ENCODE measurements around the gene LRRFIP1. TPM values are rescaled to one million over a fixed set of nuclear protein-coding genes. Genes with fewer than 3 reads are reported as not detected.

The LRRFIP1 gene
- polyA plus RNA-seq, 2 of the 4 experiments (the other 2 are of a cell fraction), result 75.6 to 93.0 TPM

DNA sequence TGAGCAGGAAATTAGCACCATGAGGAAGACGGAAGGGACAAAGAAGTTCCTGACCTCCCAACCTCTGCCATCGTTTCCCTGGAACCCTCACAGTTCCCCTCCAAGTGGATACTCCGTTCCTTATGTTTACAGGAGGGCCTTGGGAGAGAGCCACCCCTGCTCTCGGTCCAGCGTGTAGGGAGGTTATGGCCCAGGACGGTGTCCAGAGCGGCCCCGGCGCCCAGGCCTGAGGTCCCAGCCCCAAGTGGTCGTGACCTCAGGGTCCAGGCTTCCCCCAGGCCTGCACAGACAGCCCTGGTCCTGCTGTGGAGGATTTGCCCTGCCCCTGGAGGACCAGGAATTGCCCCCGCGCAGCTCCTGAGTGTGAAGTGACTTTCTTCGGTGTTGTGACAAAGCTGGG, 109.4 kb downstream of the LRRFIP1 start (continued):
- TF ChIP-seq, protein P1, sequence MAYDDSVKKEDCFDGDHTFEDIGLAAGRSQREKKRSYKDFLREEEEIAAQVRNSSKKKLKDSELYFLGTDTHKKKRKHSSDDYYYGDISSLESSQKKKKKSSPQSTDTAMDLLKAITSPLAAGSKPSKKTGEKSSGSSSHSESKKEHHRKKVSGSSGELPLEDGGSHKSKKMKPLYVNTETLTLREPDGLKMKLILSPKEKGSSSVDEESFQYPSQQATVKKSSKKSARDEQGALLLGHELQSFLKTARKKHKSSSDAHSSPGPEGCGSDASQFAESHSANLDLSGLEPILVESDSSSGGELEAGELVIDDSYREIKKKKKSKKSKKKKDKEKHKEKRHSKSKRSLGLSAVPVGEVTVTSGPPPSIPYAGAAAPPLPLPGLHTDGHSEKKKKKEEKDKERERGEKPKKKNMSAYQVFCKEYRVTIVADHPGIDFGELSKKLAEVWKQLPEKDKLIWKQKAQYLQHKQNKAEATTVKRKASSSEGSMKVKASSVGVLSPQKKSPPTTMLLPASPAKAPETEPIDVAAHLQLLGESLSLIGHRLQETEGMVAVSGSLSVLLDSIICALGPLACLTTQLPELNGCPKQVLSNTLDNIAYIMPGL (CRISPR knock-in tag; IDR thresholded peaks at IDR 0.05; ENCODE audit: borderline replicate concordance), result no peak
- no peak for TF ChIP-seq FOXS1 (CRISPR knock-in tag; IDR thresholded peaks at IDR 0.05)
- TF ChIP-seq EP300 (IDR thresholded peaks at IDR 0.05), result no peak

DNA sequence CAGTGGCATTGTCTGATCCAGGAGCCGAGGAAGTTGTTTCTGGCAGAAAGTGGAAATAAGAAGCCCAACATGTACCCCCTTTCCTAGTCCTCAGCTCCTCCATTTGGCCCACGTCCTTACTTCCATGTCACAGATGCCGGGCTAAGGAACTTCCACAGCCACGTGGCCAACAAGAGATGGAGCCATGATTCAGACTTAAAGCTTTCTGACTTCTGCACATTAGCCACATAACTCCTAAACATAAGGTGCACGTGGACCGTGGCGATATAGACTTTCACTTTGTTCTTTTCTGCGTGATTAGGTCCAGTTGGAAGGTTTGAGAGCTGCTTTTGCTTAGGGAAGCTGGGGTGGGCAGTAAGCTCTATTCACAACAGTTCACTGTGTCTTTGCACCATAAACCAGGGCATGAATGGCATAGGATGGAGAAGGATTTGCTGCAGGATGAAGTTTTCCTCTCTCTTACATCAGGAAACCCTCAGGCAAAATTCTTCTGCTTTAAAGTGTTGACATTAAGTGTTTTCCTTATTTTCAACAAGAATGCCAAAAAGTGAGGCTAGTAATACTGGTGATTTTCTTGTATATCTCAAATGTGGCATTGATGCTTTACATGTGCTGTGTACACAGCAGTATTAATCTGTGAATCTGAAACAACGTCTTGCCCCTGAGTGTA, 109.9 kb downstream of the LRRFIP1 start:
- Histone ChIP-seq H3K4me1 (peaks cover 35% of the 10 kb centered on the region), H3K4me2 (no peak overlapping the region), H3K4me3 (no peak overlapping the region), H3K9me3 (no peaks in the 10 kb centered on the region), H3K27ac (no peak overlapping the region)
- FAIRE-seq (no peak), DNase-seq (ENCODE audit: low read depth in 1 of 2, low spot score in 1 of 2) (no peak), ATAC-seq (no peak)
- ChIA-PET CTCF (interaction anchor here (0.7 to 12.5 kb wide), 4 partner anchors 8 to 165 kb away, joined by 3 to 126 read pairs (median 3); no protein-coding TSS in a partner anchor), POLR2A (no interaction called here)
- TF ChIP-seq RARB (CRISPR knock-in tag; IDR thresholded peaks at IDR 0.05), result no peak
- no peak for TF ChIP-seq PHF8 (IDR thresholded peaks at IDR 0.05; ENCODE audit: borderline replicate concordance, low read depth)
- TF ChIP-seq KDM1A (IDR thresholded peaks at IDR 0.05; ENCODE audit: low read depth), result no peak
- TF ChIP-seq, protein P2, sequence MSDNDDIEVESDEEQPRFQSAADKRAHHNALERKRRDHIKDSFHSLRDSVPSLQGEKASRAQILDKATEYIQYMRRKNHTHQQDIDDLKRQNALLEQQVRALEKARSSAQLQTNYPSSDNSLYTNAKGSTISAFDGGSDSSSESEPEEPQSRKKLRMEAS (IDR thresholded peaks at IDR 0.05), result no peak
- TF ChIP-seq NPAS2 (CRISPR knock-in tag; IDR thresholded peaks at IDR 0.05; ENCODE audit: borderline replicate concordance), result no peak
- no peak for TF ChIP-seq NR3C1 (IDR thresholded peaks at IDR 0.05)
- WGBS (ENCODE audit: missing lambda C conversion rate), result 91% methylated on average over 9 of the region's 9 CpGs

DNA sequence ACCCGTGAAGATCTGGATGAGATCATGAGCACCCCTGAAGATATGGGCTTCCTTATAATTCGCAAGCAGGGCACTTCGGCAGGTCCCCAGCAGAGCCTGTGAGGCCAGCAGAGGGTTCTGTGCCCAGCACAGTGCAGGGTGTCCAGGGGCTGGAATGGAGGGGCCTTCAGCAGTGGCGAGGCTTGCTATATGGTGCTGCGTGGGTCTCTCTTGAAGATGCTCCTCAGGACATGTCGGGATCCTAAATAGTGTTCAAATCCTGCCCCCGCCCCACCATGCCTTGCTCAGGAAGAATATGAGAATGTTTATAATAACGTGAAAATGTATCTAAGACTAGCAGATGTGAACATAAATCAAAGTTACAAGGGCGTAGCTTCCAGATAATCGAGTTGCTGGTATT, 110.9 kb downstream of the LRRFIP1 start:
- Histone ChIP-seq H3K4me1 (peaks cover 30% of the 10 kb centered on the region), H3K9me3 (no peaks in the 10 kb centered on the region), H3K4me2 (no peak overlapping the region), H3K4me3 (no peak overlapping the region), H3K27ac (no peak overlapping the region)
- ChIA-PET CTCF (interaction anchor here (1.3 kb wide), 1 partner anchor 167 kb away, joined by 4 read pairs; no protein-coding TSS in a partner anchor), POLR2A (no interaction called here)
- FAIRE-seq, result no peak
- WGBS (ENCODE audit: missing lambda C conversion rate), result 90% methylated on average over 10 of the region's 10 CpGs
- no peak for DNase-seq (ENCODE audit: low read depth in 1 of 2, low spot score in 1 of 2)
- ATAC-seq, result no peak
- TF ChIP-seq RARB (CRISPR knock-in tag; IDR thresholded peaks at IDR 0.05), result no peak
- no peak for TF ChIP-seq HOXB13 (CRISPR knock-in tag; IDR thresholded peaks at IDR 0.05; ENCODE audit: low read depth)
- no peak for TF ChIP-seq HEYL (CRISPR knock-in tag; IDR thresholded peaks at IDR 0.05)

DNA sequence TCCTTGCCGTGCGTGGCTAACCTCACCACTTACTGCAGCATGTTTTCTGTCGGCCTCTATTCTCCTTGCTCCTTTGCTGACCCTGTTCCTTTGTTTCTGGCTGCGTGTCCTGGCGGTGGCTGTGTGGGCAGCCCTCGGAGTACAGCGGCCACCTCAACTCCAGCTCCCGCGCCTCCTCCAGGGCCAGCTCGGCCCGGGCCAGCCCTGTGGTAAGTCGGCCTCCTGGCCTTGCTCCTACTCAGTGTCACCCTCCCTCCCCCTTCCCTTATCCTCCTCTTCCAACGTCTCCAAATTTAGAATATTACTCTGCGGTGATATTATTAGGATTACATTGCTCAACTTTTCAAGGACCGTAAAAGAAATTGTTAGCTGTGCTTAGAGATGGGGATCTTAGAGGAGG, 111.7 kb downstream of the LRRFIP1 start:
- POLR2A ChIA-PET, result no interaction called here
- Histone ChIP-seq H3K4me1 (peaks cover 30% of the 10 kb centered on the region), H3K9me3 (no peaks in the 10 kb centered on the region), H3K4me3 (no peak overlapping the region), H3K27ac (no peak overlapping the region), H3K4me2 (no peak overlapping the region)
- DNase-seq (ENCODE audit: low read depth in 1 of 2, low spot score in 1 of 2), result no peak
- no peak for FAIRE-seq
- TF ChIP-seq, protein P1 (CRISPR knock-in tag; IDR thresholded peaks at IDR 0.05; ENCODE audit: borderline replicate concordance), result no peak
- TF ChIP-seq SREBF2 (IDR thresholded peaks at IDR 0.05) (no peak), MAZ (IDR thresholded peaks at IDR 0.05; ENCODE audit: borderline replicate concordance, low read depth, low read length) (no peak), RCOR1 (IDR thresholded peaks at IDR 0.05; ENCODE audit: low read depth, low read length) (no peak)
- TF ChIP-seq, protein P3, sequence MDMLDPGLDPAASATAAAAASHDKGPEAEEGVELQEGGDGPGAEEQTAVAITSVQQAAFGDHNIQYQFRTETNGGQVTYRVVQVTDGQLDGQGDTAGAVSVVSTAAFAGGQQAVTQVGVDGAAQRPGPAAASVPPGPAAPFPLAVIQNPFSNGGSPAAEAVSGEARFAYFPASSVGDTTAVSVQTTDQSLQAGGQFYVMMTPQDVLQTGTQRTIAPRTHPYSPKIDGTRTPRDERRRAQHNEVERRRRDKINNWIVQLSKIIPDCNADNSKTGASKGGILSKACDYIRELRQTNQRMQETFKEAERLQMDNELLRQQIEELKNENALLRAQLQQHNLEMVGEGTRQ (IDR thresholded peaks at IDR 0.05), result no peak
- CTCF ChIA-PET, result interaction anchor here (1.2 to 11.9 kb wide), 6 partner anchors 9 to 269 kb away, joined by 4 to 295 read pairs (median 4); no protein-coding TSS in a partner anchor
- ATAC-seq, result no peak
- WGBS (ENCODE audit: missing lambda C conversion rate), result 95% methylated on average over 15 of the region's 15 CpGs

Measured in A549 (cell line).